OCI-LY7 (cell line): ENCODE measurements around the gene CD81.

Source experiments
- EZH2phosphoT487 ChIP-seq: fragments of 200-600 bp; sonication (generic); IDR thresholded peaks from 2 replicates; pipeline ENCODE4 v1.6.1; 2018; ENCODE audit warnings: low read depth, borderline replicate concordance, mild to moderate bottlenecking, mixed run types, antibody characterized with exemption, low read length, moderate library complexity, mixed read lengths
- TF ChIP-seq, protein P1 (sequence below): fragments of 200-600 bp; sonication (generic); conservative IDR thresholded peaks from 2 replicates; pipeline ENCODE4 v1.5.1; 2014; ENCODE audit warnings: mild to moderate bottlenecking, antibody characterized with exemption, low read length, moderate library complexity, mixed read lengths

GRCh38 chr11:2351701-2352100 lies 25.4 kb upstream of the CD81 start:
- TF ChIP-seq, protein P1, sequence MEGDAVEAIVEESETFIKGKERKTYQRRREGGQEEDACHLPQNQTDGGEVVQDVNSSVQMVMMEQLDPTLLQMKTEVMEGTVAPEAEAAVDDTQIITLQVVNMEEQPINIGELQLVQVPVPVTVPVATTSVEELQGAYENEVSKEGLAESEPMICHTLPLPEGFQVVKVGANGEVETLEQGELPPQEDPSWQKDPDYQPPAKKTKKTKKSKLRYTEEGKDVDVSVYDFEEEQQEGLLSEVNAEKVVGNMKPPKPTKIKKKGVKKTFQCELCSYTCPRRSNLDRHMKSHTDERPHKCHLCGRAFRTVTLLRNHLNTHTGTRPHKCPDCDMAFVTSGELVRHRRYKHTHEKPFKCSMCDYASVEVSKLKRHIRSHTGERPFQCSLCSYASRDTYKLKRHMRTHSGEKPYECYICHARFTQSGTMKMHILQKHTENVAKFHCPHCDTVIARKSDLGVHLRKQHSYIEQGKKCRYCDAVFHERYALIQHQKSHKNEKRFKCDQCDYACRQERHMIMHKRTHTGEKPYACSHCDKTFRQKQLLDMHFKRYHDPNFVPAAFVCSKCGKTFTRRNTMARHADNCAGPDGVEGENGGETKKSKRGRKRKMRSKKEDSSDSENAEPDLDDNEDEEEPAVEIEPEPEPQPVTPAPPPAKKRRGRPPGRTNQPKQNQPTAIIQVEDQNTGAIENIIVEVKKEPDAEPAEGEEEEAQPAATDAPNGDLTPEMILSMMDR = no peak
- TF ChIP-seq EZH2phosphoT487 = no peak
